Stimulated activated naive CD4-positive, alpha-beta T cell treated with Interleukin-2 at 50 U/mL for 16 hours (primary cell): Measurements from ENCODE around the gene IL37.
A peak's percentile ranks its signal among the peaks of the same experiment; 100 is the strongest.

Source experiments
- DNase-seq: peaks from one replicate; lab custom pipeline; 2025; lab: John Stamatoyannopoulos, UW

Gene IL37, protein sequence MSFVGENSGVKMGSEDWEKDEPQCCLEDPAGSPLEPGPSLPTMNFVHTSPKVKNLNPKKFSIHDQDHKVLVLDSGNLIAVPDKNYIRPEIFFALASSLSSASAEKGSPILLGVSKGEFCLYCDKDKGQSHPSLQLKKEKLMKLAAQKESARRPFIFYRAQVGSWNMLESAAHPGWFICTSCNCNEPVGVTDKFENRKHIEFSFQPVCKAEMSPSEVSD

GRCh38 chr2:112910865-112911264 is at the start of gene IL37:
Gene IL37 (plus strand): TSS chr2:112911165. CDS start chr2:112913013, 1,848 bp downstream.
- DNase-seq, result no peak

DNA sequence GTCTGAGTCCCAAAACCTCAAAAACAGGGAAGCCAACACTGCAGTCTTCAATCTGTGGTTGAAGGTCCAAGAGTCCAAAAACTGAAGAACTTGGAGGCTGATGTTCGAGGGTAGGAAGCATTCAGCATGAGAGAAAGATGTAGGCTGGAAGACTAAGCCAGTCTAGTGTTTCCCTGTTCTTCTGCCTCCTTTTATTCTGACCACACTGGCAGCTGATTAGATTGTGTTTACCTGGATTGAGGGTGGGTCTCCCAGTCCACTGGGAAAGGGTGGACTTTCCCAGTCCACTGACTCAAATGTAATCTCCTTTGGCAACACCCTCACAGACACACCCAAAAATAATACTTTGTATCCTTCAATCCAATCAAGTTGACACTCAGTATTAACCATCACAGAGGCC is 46.9 kb upstream of the IL37 start:
- no peak for DNase-seq

GRCh38 chr2:112866128-112866835 is 44.7 kb upstream of the IL37 start:
- DNase-seq, result no peak

DNA sequence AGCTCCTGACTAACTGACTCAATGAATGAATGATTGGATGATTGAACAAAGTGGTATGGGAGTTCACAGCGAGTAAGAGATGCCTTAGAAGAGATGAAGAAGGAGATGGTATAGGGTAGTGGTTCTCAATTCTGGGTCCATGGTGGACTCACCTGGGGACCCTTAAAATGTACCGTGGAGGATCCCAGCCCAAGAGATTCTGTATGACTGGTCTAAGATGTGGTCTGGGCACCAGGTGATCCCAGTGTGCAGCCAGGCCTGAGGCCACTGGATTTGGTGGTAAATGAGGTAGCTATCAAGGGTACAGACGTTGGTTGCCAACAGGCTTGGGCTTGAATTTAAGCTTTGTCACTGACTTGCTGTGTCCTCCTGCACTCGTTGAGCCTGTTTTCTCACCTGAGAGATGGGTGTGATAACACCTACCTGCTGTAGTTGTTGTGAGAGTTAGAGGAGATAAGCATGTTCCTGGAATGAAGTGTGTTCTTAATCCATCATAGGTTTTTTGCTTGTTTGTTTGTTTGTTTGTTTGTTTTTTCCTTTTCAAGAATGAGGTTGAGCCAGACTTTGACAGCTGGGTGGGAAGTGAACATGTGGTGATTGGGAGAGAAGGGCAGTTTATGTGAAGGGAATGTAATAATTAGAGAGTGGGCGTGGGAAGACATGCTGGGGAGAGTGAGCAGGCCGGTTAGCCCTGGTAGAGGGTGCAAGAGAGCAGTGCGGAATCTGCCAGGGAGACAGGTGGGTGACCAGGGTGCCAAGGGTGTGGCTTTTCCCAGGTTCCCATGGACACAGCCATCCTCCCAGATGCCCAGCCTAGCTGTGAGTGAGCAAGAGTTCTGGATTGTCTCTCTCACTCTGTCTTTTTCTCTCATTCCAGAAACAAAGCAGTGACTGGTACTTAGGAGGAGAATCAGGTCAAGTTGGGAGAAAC is 43.0 kb upstream of the IL37 start:
- DNase-seq, result no peak

DNA sequence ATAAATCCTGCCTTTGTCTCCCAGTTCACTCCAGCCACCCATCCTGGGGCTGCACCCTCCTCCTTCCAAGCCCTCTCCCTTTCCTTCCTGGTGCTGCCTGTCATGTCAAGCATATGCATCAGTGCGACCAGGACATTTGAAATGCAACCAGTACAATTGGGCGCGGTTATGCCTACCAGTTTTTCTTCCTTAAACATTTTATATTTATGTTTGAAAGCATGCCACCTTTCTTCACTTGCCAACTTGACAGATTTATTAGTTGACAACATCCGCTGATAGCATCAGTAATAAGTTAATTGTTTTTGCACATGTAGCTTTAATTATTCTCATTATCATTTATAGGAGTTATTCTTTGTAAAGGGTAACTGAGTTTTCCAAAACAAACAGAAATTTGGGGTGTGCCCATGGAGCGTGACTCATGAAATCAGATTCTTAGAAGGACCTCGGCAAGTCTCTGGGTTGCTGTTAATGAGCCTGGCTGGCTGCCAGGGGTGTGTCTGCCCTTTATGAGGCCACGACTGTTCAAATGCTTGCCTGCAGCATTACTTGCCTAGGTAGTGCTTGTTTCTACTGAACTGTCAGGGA is 41.6 kb upstream of the IL37 start:
- DNase-seq, result peak; percentile 7

- no peak for DNase-seq
Observed at GRCh38 chr2:112870841-112871835, 39.8 kb upstream of the IL37 start.

GRCh38 chr2:112876257-112876970 is 34.6 kb upstream of the IL37 start:
- DNase-seq, result no peak

DNA sequence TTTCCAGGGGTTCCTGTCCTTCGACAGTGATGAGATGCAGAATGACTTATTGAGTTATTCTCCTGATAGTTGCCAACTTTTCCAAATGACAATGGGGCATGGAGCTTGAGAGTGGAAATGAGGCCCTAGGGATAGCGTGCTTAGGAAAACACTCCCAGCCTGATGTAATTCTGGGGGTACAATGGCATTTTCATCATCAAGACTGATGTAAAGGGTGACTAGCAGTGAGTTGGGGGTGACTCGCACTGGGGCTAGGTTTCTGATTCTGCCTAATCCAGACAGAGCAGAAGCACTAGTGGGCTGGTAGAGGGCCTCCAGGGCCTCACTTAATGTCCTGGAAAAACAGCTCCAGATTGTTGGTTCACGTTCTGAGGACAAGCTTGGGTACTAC is 34.0 kb upstream of the IL37 start:
- DNase-seq, result no peak

DNA sequence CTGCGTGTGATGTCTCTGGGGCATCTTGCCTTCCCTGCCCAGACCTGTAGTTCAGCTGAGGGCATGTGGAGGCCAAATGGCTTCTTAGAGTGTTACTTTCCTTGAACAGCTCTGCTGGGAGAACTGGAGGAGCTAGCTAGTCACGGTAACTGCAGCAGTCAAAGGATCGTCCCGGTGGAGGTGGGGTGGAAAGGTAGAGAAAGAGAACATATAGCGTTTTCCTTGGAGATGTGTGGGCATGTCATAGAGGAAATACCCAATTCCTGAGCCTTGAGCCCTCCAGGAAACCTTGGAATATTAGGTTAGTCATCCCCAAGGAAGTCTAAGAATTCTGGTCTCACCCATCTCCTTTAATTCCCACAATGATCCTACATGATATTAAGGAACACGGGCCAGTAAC is 33.5 kb upstream of the IL37 start:
- no peak for DNase-seq

- DNase-seq, result no peak
Observed at GRCh38 chr2:112879491-112880041, 31.4 kb upstream of the IL37 start.

DNA sequence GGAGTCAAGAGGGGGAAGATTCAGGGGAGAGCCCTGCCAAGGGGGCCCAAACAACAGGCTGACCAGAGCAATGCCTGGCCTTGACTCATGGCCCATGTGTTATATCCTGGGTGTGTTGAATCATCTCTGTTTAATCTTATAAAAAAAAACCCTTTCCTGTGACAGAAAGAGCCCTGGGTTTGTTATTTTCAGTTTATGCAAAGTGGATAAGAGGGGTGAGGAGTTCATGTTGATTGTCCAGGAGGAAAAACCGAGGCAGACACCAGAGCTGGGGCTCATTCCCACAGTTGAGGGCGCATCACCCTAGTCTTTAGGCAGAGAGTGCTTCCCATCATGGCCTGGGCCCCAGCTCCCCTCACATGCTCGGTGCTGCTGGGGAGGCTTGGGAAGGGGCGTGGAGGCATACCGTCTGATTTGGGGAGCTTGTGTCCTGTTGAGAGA is 30.9 kb upstream of the IL37 start:
- no peak for DNase-seq

GRCh38 chr2:112880696-112881095 is 30.3 kb upstream of the IL37 start:
- no peak for DNase-seq

GRCh38 chr2:112881217-112881985 is 29.6 kb upstream of the IL37 start:
- peak; percentile 36 for DNase-seq

GRCh38 chr2:112883669-112884068 is 27.3 kb upstream of the IL37 start:
- DNase-seq, result no peak

GRCh38 chr2:112884869-112885505 is 26.0 kb upstream of the IL37 start:
- peak; percentile 57 for DNase-seq

DNA sequence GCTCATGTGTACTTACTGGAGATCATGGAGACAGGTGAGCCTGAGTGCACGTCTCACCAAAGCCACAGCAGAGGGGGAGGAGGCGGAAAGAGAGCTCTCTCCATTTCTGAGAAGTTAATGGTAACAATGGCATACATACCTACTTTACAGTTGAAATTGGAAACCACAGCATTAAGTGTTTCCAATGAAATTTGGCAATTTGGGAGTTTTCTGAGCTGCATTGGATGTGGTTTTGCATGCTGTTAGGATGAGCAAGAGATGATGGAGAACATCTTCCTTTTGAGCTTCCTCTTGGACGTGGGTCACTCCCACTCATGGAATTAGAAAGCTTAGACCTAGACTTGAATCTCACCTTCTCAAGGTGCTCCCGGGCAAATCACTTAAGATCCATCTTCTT is 25.5 kb upstream of the IL37 start:
- DNase-seq, result no peak

DNA sequence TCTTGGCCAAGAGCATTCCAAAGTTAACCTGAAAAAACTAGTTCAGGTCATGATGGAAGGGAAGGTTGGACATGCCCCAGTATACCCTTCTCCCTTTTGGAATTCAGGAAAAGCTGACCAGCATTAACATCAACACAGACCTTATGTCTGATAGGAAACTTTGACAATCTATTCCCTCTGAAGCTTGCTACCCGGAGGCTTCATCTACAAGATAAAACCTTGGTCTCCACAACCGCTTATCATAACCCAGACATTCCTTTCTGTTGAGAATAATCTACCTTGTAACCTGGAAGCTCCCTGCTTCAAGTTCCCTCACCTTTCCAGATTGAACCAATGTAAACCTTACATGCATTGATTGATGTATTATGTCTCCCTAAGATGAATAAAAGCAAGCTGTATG is 24.7 kb upstream of the IL37 start:
- no peak for DNase-seq

GRCh38 chr2:112887964-112888749 is 22.8 kb upstream of the IL37 start:
- DNase-seq, result no peak
